Breast epithelium (tissue), 3 donors: ENCODE measurements around the gene GPR119.
"Not testable (repeated sequence)": the region's sequence is repeated elsewhere in the genome, so short reads cannot be mapped to it uniquely, and the experiment has no call there.

ENCODE experiments used
- CTCF ChIP-seq, 3 donors: fragments of 450-650 bp; IDR thresholded peaks; one replicate each; pipeline ENCODE4 v1.5.1; 2016 to 2017; ENCODE audit warnings: antibody characterized with exemption in 3 of 3, mild to moderate bottlenecking in 3 of 3, moderate library complexity in 3 of 3
- POLR2A ChIP-seq: fragments of 450-650 bp; IDR thresholded peaks from one replicate; pipeline ENCODE4 v1.6.1; 2016; ENCODE audit warnings: antibody characterized with exemption, mild to moderate bottlenecking, moderate library complexity
- POLR2AphosphoS5 ChIP-seq, 3 donors: sonication (generic); formaldehyde crosslinking; IDR thresholded peaks; one replicate each; pipeline ENCODE4 v1.6.1; 2017; ENCODE audit warnings: antibody characterized with exemption in 3 of 3

GRCh38 chrX:130338869-130339268 is 46.6 kb downstream of the GPR119 start:
- not testable (repeated sequence) for TF ChIP-seq CTCF (IDR thresholded peaks at IDR 0.05); POLR2A; POLR2AphosphoS5 (IDR thresholded peaks at IDR 0.05)
